ENCODE results near the gene PIAS1. TPM values are rescaled to one million over a fixed set of nuclear protein-coding genes. Genes with fewer than 3 reads are reported as not detected.
A peak's percentile ranks its signal among the peaks of the same experiment; 100 is the strongest.

Gene PIAS1
- total and polyA plus RNA-seq, 9 of the 15 experiments (the other 6 are each of a cell fraction or from before 2014, with no cell fraction given), result 18.0 to 59.1 (median 28.5) TPM

DNA sequence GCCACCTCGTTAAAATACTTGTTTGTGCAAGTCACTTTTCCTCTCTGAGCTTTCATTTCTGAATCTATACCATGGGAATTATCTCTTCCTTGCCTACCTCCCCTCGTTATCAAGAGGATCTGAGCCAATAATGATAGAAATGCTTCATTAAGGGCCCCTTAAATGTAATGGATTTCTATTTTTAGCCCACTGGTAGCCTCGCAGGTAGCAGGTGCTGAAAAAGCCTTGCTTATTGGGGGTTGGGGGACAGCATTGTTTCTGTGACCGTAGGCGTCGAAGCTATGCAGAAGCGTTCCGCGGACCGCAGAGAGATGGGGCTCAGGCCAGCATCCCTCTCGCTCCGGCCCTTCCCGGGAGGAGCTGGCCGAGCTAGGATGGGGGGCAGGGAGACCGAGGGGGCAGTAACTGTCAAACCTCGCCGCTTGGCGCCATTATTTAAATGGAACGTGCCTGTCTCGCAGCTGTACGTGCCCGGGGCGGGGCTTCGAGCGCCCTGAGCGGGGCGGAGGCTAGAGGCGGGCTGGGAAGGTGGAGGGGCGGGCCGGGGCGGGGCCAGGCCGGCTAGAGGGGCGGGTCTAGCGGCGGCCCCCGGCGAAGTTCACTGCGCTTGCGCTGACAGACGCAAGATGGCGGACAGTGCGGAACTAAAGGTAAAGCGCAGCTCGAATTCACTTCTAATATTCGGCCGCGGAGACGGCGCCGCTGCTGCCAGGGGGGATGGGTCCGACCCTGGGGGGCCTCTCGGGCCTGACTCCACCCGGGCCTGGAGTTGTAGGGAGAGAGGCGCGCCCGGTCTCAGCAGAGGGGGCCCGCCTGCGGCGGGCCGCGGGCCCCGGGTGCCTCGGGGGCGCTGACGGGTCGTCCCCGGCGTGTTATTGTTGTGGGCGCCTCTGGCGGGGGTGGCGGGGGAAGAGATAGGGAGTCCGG, at the start of gene PIAS1 (continued):
- TF ChIP-seq, protein P1, sequence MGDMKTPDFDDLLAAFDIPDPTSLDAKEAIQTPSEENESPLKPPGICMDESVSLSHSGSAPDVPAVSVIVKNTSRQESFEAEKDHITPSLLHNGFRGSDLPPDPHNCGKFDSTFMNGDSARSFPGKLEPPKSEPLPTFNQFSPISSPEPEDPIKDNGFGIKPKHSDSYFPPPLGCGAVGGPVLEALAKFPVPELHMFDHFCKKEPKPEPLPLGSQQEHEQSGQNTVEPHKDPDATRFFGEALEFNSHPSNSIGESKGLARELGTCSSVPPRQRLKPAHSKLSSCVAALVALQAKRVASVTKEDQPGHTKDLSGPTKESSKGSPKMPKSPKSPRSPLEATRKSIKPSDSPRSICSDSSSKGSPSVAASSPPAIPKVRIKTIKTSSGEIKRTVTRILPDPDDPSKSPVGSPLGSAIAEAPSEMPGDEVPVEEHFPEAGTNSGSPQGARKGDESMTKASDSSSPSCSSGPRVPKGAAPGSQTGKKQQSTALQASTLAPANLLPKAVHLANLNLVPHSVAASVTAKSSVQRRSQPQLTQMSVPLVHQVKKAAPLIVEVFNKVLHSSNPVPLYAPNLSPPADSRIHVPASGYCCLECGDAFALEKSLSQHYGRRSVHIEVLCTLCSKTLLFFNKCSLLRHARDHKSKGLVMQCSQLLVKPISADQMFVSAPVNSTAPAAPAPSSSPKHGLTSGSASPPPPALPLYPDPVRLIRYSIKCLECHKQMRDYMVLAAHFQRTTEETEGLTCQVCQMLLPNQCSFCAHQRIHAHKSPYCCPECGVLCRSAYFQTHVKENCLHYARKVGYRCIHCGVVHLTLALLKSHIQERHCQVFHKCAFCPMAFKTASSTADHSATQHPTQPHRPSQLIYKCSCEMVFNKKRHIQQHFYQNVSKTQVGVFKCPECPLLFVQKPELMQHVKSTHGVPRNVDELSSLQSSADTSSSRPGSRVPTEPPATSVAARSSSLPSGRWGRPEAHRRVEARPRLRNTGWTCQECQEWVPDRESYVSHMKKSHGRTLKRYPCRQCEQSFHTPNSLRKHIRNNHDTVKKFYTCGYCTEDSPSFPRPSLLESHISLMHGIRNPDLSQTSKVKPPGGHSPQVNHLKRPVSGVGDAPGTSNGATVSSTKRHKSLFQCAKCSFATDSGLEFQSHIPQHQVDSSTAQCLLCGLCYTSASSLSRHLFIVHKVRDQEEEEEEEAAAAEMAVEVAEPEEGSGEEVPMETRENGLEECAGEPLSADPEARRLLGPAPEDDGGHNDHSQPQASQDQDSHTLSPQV (IDR thresholded peaks at IDR 0.05), result peak; percentile 82
- TF ChIP-seq, protein P2, sequence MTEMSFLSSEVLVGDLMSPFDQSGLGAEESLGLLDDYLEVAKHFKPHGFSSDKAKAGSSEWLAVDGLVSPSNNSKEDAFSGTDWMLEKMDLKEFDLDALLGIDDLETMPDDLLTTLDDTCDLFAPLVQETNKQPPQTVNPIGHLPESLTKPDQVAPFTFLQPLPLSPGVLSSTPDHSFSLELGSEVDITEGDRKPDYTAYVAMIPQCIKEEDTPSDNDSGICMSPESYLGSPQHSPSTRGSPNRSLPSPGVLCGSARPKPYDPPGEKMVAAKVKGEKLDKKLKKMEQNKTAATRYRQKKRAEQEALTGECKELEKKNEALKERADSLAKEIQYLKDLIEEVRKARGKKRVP (CRISPR knock-in tag; IDR thresholded peaks at IDR 0.05), result no peak
- no peak for TF ChIP-seq ZFPM2 (CRISPR knock-in tag; IDR thresholded peaks at IDR 0.05)
- TF ChIP-seq, protein P3, sequence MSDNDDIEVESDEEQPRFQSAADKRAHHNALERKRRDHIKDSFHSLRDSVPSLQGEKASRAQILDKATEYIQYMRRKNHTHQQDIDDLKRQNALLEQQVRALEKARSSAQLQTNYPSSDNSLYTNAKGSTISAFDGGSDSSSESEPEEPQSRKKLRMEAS (CRISPR knock-in tag; IDR thresholded peaks at IDR 0.05), result peak; percentile 92
- TF ChIP-seq, protein P4, sequence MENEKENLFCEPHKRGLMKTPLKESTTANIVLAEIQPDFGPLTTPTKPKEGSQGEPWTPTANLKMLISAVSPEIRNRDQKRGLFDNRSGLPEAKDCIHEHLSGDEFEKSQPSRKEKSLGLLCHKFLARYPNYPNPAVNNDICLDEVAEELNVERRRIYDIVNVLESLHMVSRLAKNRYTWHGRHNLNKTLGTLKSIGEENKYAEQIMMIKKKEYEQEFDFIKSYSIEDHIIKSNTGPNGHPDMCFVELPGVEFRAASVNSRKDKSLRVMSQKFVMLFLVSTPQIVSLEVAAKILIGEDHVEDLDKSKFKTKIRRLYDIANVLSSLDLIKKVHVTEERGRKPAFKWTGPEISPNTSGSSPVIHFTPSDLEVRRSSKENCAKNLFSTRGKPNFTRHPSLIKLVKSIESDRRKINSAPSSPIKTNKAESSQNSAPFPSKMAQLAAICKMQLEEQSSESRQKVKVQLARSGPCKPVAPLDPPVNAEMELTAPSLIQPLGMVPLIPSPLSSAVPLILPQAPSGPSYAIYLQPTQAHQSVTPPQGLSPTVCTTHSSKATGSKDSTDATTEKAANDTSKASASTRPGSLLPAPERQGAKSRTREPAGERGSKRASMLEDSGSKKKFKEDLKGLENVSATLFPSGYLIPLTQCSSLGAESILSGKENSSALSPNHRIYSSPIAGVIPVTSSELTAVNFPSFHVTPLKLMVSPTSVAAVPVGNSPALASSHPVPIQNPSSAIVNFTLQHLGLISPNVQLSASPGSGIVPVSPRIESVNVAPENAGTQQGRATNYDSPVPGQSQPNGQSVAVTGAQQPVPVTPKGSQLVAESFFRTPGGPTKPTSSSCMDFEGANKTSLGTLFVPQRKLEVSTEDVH (IDR thresholded peaks at IDR 0.05; ENCODE audit: low read depth, partially characterized antibody), result peak; percentile 74
- TF ChIP-seq, protein P5, sequence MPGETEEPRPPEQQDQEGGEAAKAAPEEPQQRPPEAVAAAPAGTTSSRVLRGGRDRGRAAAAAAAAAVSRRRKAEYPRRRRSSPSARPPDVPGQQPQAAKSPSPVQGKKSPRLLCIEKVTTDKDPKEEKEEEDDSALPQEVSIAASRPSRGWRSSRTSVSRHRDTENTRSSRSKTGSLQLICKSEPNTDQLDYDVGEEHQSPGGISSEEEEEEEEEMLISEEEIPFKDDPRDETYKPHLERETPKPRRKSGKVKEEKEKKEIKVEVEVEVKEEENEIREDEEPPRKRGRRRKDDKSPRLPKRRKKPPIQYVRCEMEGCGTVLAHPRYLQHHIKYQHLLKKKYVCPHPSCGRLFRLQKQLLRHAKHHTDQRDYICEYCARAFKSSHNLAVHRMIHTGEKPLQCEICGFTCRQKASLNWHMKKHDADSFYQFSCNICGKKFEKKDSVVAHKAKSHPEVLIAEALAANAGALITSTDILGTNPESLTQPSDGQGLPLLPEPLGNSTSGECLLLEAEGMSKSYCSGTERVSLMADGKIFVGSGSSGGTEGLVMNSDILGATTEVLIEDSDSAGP (CRISPR knock-in tag; IDR thresholded peaks at IDR 0.05), result peak; percentile 61; the same call in 1 of the 2 replicates
- TF ChIP-seq ZBTB17 (CRISPR knock-in tag; IDR thresholded peaks at IDR 0.05), result no peak
- TF ChIP-seq CREB1 (IDR thresholded peaks at IDR 0.05), result 0 out of 2 replicates have a peak, but pooled peaks have one; percentile 19
- TF ChIP-seq CREB1 (CRISPR knock-in tag; IDR thresholded peaks at IDR 0.05), result no peak
- peak; percentile 2 for TF ChIP-seq PHF20 (IDR thresholded peaks at IDR 0.05; ENCODE audit: partially characterized antibody)
- TF ChIP-seq SREBF1 (IDR thresholded peaks at IDR 0.05; ENCODE audit: borderline replicate concordance, low read depth, low read length), result no peak
- no peak for TF ChIP-seq RUNX1 (IDR thresholded peaks at IDR 0.05; ENCODE audit: low read depth)
- no peak for TF ChIP-seq TCFL5 (CRISPR knock-in tag; conservative IDR thresholded peaks at IDR 0.05)
- no peak for TF ChIP-seq DDX20 (tag; IDR thresholded peaks at IDR 0.05; ENCODE audit: low read depth)
- TF ChIP-seq, protein P6, sequence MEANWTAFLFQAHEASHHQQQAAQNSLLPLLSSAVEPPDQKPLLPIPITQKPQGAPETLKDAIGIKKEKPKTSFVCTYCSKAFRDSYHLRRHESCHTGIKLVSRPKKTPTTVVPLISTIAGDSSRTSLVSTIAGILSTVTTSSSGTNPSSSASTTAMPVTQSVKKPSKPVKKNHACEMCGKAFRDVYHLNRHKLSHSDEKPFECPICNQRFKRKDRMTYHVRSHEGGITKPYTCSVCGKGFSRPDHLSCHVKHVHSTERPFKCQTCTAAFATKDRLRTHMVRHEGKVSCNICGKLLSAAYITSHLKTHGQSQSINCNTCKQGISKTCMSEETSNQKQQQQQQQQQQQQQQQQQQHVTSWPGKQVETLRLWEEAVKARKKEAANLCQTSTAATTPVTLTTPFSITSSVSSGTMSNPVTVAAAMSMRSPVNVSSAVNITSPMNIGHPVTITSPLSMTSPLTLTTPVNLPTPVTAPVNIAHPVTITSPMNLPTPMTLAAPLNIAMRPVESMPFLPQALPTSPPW (CRISPR knock-in tag; IDR thresholded peaks at IDR 0.05), result peak; percentile 67

All from K562 (cell line).